ENCODE data around the gene PCSK6.

Gene PCSK6

GRCh38 chr15:101498717-101499480, 9.4 kb upstream of the PCSK6 start:
- DNase-seq: no peak

- no peak for DNase-seq
These were observed 8.7 kb upstream of the PCSK6 start for GRCh38 chr15:101498076-101498716.

GRCh38 chr15:101497484-101498034, 8.1 kb upstream of the PCSK6 start:
- no peak for DNase-seq

GRCh38 chr15:101497017-101497416, 7.5 kb upstream of the PCSK6 start:
- DNase-seq: no peak

- no peak for DNase-seq
These were observed 6.9 kb upstream of the PCSK6 start for GRCh38 chr15:101496198-101496986.

GRCh38 chr15:101495334-101496197, 6.1 kb upstream of the PCSK6 start:
- DNase-seq: no peak

GRCh38 chr15:101494251-101494796, 4.8 kb upstream of the PCSK6 start:
- DNase-seq: no peak

- no peak for DNase-seq
These were observed 3.5 kb upstream of the PCSK6 start for GRCh38 chr15:101492766-101493692.

- no peak for DNase-seq
These were observed 2.5 kb upstream of the PCSK6 start for GRCh38 chr15:101491734-101492640.

GRCh38 chr15:101490922-101491733, 1.6 kb upstream of the PCSK6 start:
- DNase-seq: no peak

GRCh38 chr15:101490408-101490891, 943 bp upstream of the PCSK6 start:
- DNase-seq: no peak

GRCh38 chr15:101489237-101489598, 289 bp downstream of the PCSK6 start:
- no peak for DNase-seq

- DNase-seq: no peak
These were observed 975 bp downstream of the PCSK6 start for GRCh38 chr15:101488300-101489164.

- DNase-seq: no peak
These were observed 2.6 kb downstream of the PCSK6 start for GRCh38 chr15:101486696-101487459.

- no peak for DNase-seq
These were observed 6.0 kb downstream of the PCSK6 start for GRCh38 chr15:101483462-101483861.

- DNase-seq: no peak
These were observed 6.8 kb downstream of the PCSK6 start for GRCh38 chr15:101482526-101483371.
